ENCODE data around the gene DGKI.

The DGKI gene

DNA sequence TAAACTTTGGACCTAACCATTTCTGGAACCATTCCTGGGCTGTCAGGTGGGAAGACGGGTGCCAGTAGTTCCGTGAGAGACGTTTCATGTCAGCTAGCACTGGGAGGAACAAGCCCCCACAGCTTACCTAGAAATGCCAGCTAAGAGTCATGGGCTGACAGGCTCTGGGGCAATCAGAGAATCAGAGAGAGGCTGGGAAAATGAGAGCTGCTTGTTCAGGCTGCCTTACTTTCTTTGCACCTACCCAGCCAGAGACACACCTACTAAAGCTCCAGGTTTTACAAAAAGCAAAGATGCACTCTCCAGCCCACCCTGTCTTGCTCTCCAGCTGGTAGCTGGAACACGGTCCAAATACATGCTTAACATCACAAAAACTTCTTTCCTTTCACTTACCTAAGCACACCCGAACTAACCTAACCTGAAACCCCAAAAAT is 503.9 kb downstream of the DGKI start:
- no peak for DNase-seq (ENCODE audit: low spot score)

- no peak for DNase-seq (ENCODE audit: low spot score)
These were observed 504.5 kb downstream of the DGKI start for GRCh38 chr7:137342265-137342664.

DNA sequence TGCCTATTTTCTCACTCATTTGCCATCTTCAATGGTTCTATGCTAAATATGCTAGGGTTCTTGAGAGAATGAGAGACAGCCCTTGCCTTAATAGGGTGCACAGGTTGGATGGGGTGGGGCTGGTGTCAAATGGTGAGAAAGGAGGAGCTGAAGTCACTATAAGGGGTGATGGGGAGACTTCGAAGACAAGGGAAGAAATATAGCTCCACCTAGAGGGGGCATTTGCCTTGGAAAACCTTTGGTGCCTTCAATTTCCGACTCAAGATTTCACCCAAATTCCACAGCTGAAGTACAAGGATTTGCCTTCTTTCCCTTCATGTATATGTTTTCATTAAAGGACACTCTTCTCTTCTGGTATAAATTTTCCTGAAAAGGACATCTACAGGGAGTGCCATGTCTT is 508.9 kb downstream of the DGKI start:
- DNase-seq (ENCODE audit: low spot score): no peak

- DNase-seq (ENCODE audit: low spot score): no peak
These were observed 511.0 kb downstream of the DGKI start for GRCh38 chr7:137335814-137336213.

DNA sequence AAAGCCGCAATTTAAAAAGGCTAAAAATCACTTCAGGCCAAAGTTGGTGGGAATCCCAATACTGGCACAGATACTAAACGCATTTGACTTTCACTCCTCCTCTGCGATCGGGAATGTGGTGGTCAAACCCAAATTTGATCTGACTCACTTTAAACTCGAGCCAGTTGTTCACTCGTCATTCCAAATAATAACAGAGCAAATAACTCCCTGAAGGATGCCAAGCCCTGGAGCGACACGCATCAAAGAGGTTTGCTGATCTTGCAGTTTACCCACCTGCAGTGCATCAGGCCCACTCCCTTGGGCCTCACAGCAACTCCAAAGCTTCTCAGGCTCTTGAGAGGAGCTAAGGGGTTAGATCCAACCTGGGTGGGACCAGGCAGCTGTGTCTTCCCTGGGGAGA is 515.4 kb downstream of the DGKI start:
- DNase-seq (ENCODE audit: low spot score): no peak

All from hepatic stellate cell (primary cell).